ENCODE measurements around the gene TBC1D22A.

TBC1D22A gene

GRCh38 chr22:47209040-47209514 lies 446.6 kb downstream of the TBC1D22A start:
- no peak for ATAC-seq

- no peak for ATAC-seq
Observed at GRCh38 chr22:47209547-47210023, 447.1 kb downstream of the TBC1D22A start.

- ATAC-seq = no peak
Observed at GRCh38 chr22:47210112-47210657, 447.7 kb downstream of the TBC1D22A start.

- ATAC-seq = no peak
Observed at GRCh38 chr22:47210686-47211085, 448.2 kb downstream of the TBC1D22A start.

- peak in 1 of 2 donors; percentile 62 for ATAC-seq
Observed at GRCh38 chr22:47213571-47214230, 451.3 kb downstream of the TBC1D22A start.

- ATAC-seq = no peak
Observed at GRCh38 chr22:47215851-47216250, 453.4 kb downstream of the TBC1D22A start.

GRCh38 chr22:47218671-47219070 lies 456.2 kb downstream of the TBC1D22A start:
- no peak for ATAC-seq

- no peak for ATAC-seq
Observed at GRCh38 chr22:47219789-47220188, 457.3 kb downstream of the TBC1D22A start.

- ATAC-seq = no peak
Observed at GRCh38 chr22:47220752-47221151, 458.3 kb downstream of the TBC1D22A start.

GRCh38 chr22:47221840-47222615 lies 459.6 kb downstream of the TBC1D22A start:
- no peak for ATAC-seq
